ENCODE data around the gene C10orf67. TPM values are rescaled to one million over a fixed set of nuclear protein-coding genes. Genes with fewer than 3 reads are reported as not detected.

C10orf67 gene
- total and polyA plus RNA-seq, 2 experiments from 2014 or later, result 0.16 TPM; not detected in 1

DNA sequence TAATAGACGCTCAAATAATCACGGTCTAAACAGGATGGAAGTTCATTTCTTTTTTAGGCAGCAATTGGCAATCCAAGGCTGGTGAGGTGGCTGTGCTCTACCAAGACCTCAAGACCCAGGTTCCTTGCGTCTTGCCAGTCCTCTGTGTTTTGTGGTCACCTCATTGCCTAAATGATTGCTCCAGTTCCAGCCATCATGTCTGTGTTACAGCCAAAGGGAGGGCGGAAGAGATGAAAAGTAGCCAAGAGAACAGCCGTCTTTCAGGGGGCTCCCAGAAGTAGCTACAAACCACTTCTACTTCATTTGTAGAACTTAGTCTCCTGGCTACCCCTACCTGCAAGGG is 19.2 kb upstream of the C10orf67 start:
- H3K9me3 Mint-ChIP-seq, result no peaks in the 10 kb centered on the region
- no peak for ATAC-seq

More for the DNA sequence above, 19.2 kb upstream of the C10orf67 start:
- Histone ChIP-seq H3K36me3 (ENCODE audit: insufficient read depth) (no peaks in the 10 kb centered on the region), H3K4me3 (no peak overlapping the region), H3K9me2 (ENCODE audit: insufficient read depth) (no peaks in the 10 kb centered on the region), H3K4me2 (no peak overlapping the region), H3K27me3 (ENCODE audit: insufficient read depth) (no peaks in the 10 kb centered on the region), H3K79me2 (replicated peaks; ENCODE audit: insufficient read depth) (no peaks in the 10 kb centered on the region), H2AFZ (peak overlapping the region; percentile 38), H3K4me1 (ENCODE audit: insufficient read depth) (no peaks in the 10 kb centered on the region), H3F3A (replicated peaks; ENCODE audit: low read depth) (no peaks in the 10 kb centered on the region), H3K27ac (ENCODE audit: low read depth) (no peak overlapping the region), H4K20me1 (replicated peaks; ENCODE audit: insufficient read depth) (no peaks in the 10 kb centered on the region)
- no peak for DNase-seq (ENCODE audit: low spot score)
- Mint-ChIP-seq H3K4me3 (no peak overlapping the region), H3K27me3 (ENCODE audit: insufficient read depth, low read depth, poor library complexity) (no peaks in the 10 kb centered on the region), H3K36me3 (ENCODE audit: low read depth) (no peaks in the 10 kb centered on the region), H3K27ac (no peak overlapping the region), H3K4me1 (0 out of 3 replicates have a peak, but pooled peaks cover 3% of the 10 kb centered on the region)
- TF ChIP-seq JUNB (IDR thresholded peaks at IDR 0.05; ENCODE audit: unreplicated experiment) (no peak), EZH2 (IDR thresholded peaks at IDR 0.05; ENCODE audit: low read depth, unreplicated experiment) (no peak), ZNF114 (CRISPR knock-in tag; IDR thresholded peaks at IDR 0.05) (no peak), STAT1 (IDR thresholded peaks at IDR 0.05; ENCODE audit: unreplicated experiment) (no peak), EZH2phosphoT487 (IDR thresholded peaks at IDR 0.05; ENCODE audit: unreplicated experiment) (no peak), POLR2AphosphoS5 (IDR thresholded peaks at IDR 0.05; ENCODE audit: low read depth) (no peak), NANOG (IDR thresholded peaks at IDR 0.05; ENCODE audit: borderline replicate concordance) (no peak), ZNF331 (CRISPR knock-in tag; IDR thresholded peaks at IDR 0.05; ENCODE audit: low read depth) (no peak)
- TF ChIP-seq, protein P1, sequence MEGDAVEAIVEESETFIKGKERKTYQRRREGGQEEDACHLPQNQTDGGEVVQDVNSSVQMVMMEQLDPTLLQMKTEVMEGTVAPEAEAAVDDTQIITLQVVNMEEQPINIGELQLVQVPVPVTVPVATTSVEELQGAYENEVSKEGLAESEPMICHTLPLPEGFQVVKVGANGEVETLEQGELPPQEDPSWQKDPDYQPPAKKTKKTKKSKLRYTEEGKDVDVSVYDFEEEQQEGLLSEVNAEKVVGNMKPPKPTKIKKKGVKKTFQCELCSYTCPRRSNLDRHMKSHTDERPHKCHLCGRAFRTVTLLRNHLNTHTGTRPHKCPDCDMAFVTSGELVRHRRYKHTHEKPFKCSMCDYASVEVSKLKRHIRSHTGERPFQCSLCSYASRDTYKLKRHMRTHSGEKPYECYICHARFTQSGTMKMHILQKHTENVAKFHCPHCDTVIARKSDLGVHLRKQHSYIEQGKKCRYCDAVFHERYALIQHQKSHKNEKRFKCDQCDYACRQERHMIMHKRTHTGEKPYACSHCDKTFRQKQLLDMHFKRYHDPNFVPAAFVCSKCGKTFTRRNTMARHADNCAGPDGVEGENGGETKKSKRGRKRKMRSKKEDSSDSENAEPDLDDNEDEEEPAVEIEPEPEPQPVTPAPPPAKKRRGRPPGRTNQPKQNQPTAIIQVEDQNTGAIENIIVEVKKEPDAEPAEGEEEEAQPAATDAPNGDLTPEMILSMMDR (conservative IDR thresholded peaks at IDR 0.05; ENCODE audit: low read depth in 2 of 2), result no peak
- TF ChIP-seq, protein P2, sequence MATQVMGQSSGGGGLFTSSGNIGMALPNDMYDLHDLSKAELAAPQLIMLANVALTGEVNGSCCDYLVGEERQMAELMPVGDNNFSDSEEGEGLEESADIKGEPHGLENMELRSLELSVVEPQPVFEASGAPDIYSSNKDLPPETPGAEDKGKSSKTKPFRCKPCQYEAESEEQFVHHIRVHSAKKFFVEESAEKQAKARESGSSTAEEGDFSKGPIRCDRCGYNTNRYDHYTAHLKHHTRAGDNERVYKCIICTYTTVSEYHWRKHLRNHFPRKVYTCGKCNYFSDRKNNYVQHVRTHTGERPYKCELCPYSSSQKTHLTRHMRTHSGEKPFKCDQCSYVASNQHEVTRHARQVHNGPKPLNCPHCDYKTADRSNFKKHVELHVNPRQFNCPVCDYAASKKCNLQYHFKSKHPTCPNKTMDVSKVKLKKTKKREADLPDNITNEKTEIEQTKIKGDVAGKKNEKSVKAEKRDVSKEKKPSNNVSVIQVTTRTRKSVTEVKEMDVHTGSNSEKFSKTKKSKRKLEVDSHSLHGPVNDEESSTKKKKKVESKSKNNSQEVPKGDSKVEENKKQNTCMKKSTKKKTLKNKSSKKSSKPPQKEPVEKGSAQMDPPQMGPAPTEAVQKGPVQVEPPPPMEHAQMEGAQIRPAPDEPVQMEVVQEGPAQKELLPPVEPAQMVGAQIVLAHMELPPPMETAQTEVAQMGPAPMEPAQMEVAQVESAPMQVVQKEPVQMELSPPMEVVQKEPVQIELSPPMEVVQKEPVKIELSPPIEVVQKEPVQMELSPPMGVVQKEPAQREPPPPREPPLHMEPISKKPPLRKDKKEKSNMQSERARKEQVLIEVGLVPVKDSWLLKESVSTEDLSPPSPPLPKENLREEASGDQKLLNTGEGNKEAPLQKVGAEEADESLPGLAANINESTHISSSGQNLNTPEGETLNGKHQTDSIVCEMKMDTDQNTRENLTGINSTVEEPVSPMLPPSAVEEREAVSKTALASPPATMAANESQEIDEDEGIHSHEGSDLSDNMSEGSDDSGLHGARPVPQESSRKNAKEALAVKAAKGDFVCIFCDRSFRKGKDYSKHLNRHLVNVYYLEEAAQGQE (IDR thresholded peaks at IDR 0.05; ENCODE audit: unreplicated experiment), result no peak
- TF ChIP-seq, protein P3, sequence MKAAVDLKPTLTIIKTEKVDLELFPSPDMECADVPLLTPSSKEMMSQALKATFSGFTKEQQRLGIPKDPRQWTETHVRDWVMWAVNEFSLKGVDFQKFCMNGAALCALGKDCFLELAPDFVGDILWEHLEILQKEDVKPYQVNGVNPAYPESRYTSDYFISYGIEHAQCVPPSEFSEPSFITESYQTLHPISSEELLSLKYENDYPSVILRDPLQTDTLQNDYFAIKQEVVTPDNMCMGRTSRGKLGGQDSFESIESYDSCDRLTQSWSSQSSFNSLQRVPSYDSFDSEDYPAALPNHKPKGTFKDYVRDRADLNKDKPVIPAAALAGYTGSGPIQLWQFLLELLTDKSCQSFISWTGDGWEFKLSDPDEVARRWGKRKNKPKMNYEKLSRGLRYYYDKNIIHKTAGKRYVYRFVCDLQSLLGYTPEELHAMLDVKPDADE (IDR thresholded peaks at IDR 0.05), result no peak
- TF ChIP-seq, protein P4, sequence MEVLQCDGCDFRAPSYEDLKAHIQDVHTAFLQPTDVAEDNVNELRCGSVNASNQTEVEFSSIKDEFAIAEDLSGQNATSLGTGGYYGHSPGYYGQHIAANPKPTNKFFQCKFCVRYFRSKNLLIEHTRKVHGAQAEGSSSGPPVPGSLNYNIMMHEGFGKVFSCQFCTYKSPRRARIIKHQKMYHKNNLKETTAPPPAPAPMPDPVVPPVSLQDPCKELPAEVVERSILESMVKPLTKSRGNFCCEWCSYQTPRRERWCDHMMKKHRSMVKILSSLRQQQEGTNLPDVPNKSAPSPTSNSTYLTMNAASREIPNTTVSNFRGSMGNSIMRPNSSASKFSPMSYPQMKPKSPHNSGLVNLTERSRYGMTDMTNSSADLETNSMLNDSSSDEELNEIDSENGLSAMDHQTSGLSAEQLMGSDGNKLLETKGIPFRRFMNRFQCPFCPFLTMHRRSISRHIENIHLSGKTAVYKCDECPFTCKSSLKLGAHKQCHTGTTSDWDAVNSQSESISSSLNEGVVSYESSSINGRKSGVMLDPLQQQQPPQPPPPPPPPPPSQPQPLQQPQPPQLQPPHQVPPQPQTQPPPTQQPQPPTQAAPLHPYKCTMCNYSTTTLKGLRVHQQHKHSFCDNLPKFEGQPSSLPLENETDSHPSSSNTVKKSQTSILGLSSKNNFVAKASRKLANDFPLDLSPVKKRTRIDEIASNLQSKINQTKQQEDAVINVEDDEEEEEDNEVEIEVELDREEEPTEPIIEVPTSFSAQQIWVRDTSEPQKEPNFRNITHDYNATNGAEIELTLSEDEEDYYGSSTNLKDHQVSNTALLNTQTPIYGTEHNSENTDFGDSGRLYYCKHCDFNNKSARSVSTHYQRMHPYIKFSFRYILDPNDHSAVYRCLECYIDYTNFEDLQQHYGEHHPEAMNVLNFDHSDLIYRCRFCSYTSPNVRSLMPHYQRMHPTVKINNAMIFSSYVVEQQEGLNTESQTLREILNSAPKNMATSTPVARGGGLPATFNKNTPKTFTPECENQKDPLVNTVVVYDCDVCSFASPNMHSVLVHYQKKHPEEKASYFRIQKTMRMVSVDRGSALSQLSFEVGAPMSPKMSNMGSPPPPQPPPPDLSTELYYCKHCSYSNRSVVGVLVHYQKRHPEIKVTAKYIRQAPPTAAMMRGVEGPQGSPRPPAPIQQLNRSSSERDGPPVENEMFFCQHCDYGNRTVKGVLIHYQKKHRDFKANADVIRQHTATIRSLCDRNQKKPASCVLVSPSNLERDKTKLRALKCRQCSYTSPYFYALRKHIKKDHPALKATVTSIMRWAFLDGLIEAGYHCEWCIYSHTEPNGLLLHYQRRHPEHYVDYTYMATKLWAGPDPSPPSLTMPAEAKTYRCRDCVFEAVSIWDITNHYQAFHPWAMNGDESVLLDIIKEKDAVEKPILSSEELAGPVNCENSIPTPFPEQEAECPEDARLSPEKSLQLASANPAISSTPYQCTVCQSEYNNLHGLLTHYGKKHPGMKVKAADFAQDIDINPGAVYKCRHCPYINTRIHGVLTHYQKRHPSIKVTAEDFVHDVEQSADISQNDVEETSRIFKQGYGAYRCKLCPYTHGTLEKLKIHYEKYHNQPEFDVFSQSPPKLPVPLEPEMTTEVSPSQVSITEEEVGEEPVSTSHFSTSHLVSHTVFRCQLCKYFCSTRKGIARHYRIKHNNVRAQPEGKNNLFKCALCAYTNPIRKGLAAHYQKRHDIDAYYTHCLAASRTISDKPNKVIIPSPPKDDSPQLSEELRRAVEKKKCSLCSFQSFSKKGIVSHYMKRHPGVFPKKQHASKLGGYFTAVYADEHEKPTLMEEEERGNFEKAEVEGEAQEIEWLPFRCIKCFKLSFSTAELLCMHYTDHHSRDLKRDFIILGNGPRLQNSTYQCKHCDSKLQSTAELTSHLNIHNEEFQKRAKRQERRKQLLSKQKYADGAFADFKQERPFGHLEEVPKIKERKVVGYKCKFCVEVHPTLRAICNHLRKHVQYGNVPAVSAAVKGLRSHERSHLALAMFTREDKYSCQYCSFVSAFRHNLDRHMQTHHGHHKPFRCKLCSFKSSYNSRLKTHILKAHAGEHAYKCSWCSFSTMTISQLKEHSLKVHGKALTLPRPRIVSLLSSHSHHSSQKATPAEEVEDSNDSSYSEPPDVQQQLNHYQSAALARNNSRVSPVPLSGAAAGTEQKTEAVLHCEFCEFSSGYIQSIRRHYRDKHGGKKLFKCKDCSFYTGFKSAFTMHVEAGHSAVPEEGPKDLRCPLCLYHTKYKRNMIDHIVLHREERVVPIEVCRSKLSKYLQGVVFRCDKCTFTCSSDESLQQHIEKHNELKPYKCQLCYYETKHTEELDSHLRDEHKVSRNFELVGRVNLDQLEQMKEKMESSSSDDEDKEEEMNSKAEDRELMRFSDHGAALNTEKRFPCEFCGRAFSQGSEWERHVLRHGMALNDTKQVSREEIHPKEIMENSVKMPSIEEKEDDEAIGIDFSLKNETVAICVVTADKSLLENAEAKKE (CRISPR knock-in tag; IDR thresholded peaks at IDR 0.05), result no peak
